K562 (cell line): ENCODE measurements around the gene MTMR3. TPM values are rescaled to one million over a fixed set of nuclear protein-coding genes. Genes with fewer than 3 reads are reported as not detected.

Experiments
- ATAC-seq: fragments of 200-7000 bp; cut with Tn5 transposase; 3 replicates; pipeline ENCODE4 v1.9.1; 2020; ENCODE audit warnings: moderate library complexity
- BruUV-seq: library from RNA; stranded (reverse); fragments of 400-500 nt; replicated peaks from 2 replicates; lab custom pipeline; 2021; lab: Mats Ljungman, UMichigan
- CTCF ChIA-PET: fragments of 300-600 bp; formaldehyde crosslinking; extraction: SDS; loops from one replicate; lab custom pipeline; 2021; ENCODE audit warnings: low intra/inter-chr PET ratio; lab: Yijun Ruan, JAX
- POLR2A ChIA-PET: fragments of 300-600, 350-650 bp; sonication (Branson Sonifier 250); formaldehyde crosslinking; extraction: SDS; loops from one replicate; lab custom pipeline; 2021; ENCODE audit warnings: antibody characterized with exemption, inconsistent platforms; lab: Yijun Ruan, JAX
- DNase-seq, 4 experiments: peaks; one replicate each; pipeline versions ENCODE4 v3.0.0 to v3.0.0-alpha.2; 2011 to 2018; ENCODE audit warnings: low spot score in 3 of 4, mixed read lengths in 3 of 4; ENCODE audit errors: extremely low read depth in 1 of 4
- FAIRE-seq: peaks from 2 replicates; lab custom pipeline; 2011; peaks lifted over from hg19 to GRCh38; lab: Jason Lieb, UNC
- H2AFZ ChIP-seq: 2 replicates; pipeline ENCODE4 v1.6.0; 2011; ENCODE audit warnings: low read depth, low read length, control low read depth, inconsistent platforms
- H3K27ac ChIP-seq: fragments of 200-600 bp; 3 replicates; pipeline ENCODE4 v1.8.0; 2011; ENCODE audit warnings: low read depth, mild to moderate bottlenecking, control low read depth, inconsistent platforms, low read length, moderate library complexity, mixed read lengths; ENCODE audit errors: extremely low read depth
- H3K27me3 ChIP-seq, 2 experiments: fragments of 300-600 bp in 1 of 2; 2 replicates in 1 of 2; 3 replicates in 1 of 2; pipeline versions ENCODE4 v1.6.0 to v1.8.0; 2011; ENCODE audit warnings: inconsistent platforms in 2 of 2, low read length in 2 of 2, mild to moderate bottlenecking in 1 of 2, mixed read lengths in 1 of 2, moderate library complexity in 1 of 2; ENCODE audit not compliant: control insufficient read depth in 2 of 2, insufficient read depth in 2 of 2
- H3K36me3 ChIP-seq: fragments of 300-600 bp; 3 replicates; pipeline ENCODE4 v1.8.0; 2011; ENCODE audit warnings: mild to moderate bottlenecking, low read length, inconsistent platforms; ENCODE audit not compliant: control insufficient read depth, insufficient read depth
- H3K4me1 ChIP-seq, 2 experiments: fragments of 200-600 bp in 1 of 2; replicated peaks in 1 of 2; 2 replicates in 1 of 2; 3 replicates in 1 of 2; pipeline versions ENCODE4 v1.5.1 to v1.8.0; 2011; ENCODE audit warnings: inconsistent platforms in 2 of 2, low read length in 2 of 2, mild to moderate bottlenecking in 1 of 2, mixed read lengths in 1 of 2, moderate library complexity in 1 of 2; ENCODE audit not compliant: control insufficient read depth in 2 of 2, insufficient read depth in 2 of 2
- H3K4me2 ChIP-seq: 2 replicates; pipeline ENCODE4 v1.6.1; 2011; ENCODE audit warnings: low read length, control low read depth, inconsistent platforms, mixed read lengths; ENCODE audit not compliant: insufficient read depth
- H3K4me3 ChIP-seq: fragments of 200-600 bp; sonication (generic), shearing (Covaris generic); 2 replicates; pipeline ENCODE4 v1.5.1; 2016; ENCODE audit warnings: control low read depth, inconsistent platforms
- H3K79me2 ChIP-seq: fragments of 200-600 bp; 3 replicates; pipeline ENCODE4 v1.8.0; 2011; ENCODE audit warnings: low read length, inconsistent platforms; ENCODE audit not compliant: control insufficient read depth, insufficient read depth
- H3K9ac ChIP-seq, 2 experiments: 2 replicates each; pipeline versions ENCODE4 v1.6.0 to v1.6.1; 2011; ENCODE audit warnings: low read depth in 2 of 2, low read length in 2 of 2, control low read depth in 1 of 2, inconsistent platforms in 1 of 2, mild to moderate bottlenecking in 1 of 2, mixed read lengths in 1 of 2; ENCODE audit not compliant: insufficient read depth in 1 of 2
- H3K9me1 ChIP-seq: one replicate; pipeline ENCODE4 v1.6.0; 2011; ENCODE audit warnings: inconsistent platforms, mild to moderate bottlenecking, low read length, moderate library complexity; ENCODE audit not compliant: control insufficient read depth, insufficient read depth
- H3K9me3 ChIP-seq: replicated peaks from 2 replicates; pipeline ENCODE4 v1.5.1; 2011; ENCODE audit warnings: low read depth, low read length, inconsistent platforms; ENCODE audit not compliant: control insufficient read depth, insufficient read depth
- H4K20me1 ChIP-seq: replicated peaks from 2 replicates; pipeline ENCODE4 v1.6.1; 2011; ENCODE audit warnings: low read length, inconsistent platforms, mixed read lengths; ENCODE audit not compliant: control insufficient read depth, insufficient read depth
- PML ChIP-seq: IDR thresholded peaks from 2 replicates; pipeline ENCODE4 v1.6.1; 2012; ENCODE audit warnings: low read length, inconsistent platforms
- WGBS: fragments of 100-300 bp; shearing (Covaris generic); methylation state at CpG from one replicate; pipeline ENCODE4 v1.1.6; 2016; ENCODE audit warnings: low coverage, mixed read lengths; ENCODE audit not compliant: insufficient coverage; ENCODE audit errors: missing lambda C conversion rate; 5-methylcytosine and 5-hydroxymethylcytosine counted together
- in situ Hi-C: fragments of 300-500 bp; cut with MboI; formaldehyde crosslinking; loops from 4 replicates; pipeline ENCODE4 v1.15.0; 2018; ENCODE audit warnings: inconsistent platforms, mixed read lengths
- intact Hi-C: fragments of 100-400 bp; cut with micrococcal nuclease; formaldehyde crosslinking; loops from 2 replicates; pipeline ENCODE4 v1.14.2; 2022
- polyA plus RNA-seq, 8 experiments: library from polyadenylated mRNA; depleted of rRNA in 4 of 8; stranded (reverse) in 5 of 8; unstranded in 3 of 8; fragments of >200 nt; fragmentation: Nextera tagmentation in 2 of 8; fragmentation: Illumina TruSeq in 1 of 8; extraction: Ambion mirVana in 2 of 8; extraction: Trizol in 1 of 8; gene quantifications; 2 replicates each; pipeline versions ENCODE4 v1.2.1 to v1.2.3, GENCODE V29; 2011 to 2014; ENCODE audit warnings: inconsistent platforms in 1 of 8, missing spikeins in 1 of 8
- total RNA-seq, 7 experiments: library from RNA; depleted of rRNA in 6 of 7; stranded (reverse); fragments of >200 nt in 6 of 7; fragmentation: Illumina TruSeq in 2 of 7; extraction: Trizol in 2 of 7; gene quantifications; 2 replicates each; pipeline versions ENCODE4 v1.2.1 to v1.2.3, GENCODE V29; 2011 to 2021; ENCODE audit warnings: low replicate concordance in 1 of 7
- TF ChIP-seq, protein P1 (sequence below), 2 experiments: fragments of 450-650 bp; formaldehyde crosslinking in 1 of 2; IDR thresholded peaks; 2 replicates each; pipeline versions ENCODE4 v1.4.0 to v1.6.1; 2014 to 2020; ENCODE audit warnings: mild to moderate bottlenecking in 2 of 2, borderline replicate concordance in 1 of 2, low read depth in 1 of 2
- TF ChIP-seq, protein P2 (sequence below): sonication (generic); formaldehyde crosslinking; IDR thresholded peaks from 2 replicates; pipeline ENCODE4 v1.8.1; 2023; ENCODE audit warnings: mild to moderate bottlenecking, missing genetic modification reagents
- TF ChIP-seq, protein P3 (sequence below): fragments of 450-650 bp; IDR thresholded peaks from 2 replicates; pipeline ENCODE4 v1.6.1; 2016

The MTMR3 gene
- total and polyA plus RNA-seq, 9 of the 15 experiments (the other 6 are each of a cell fraction or from before 2014, with no cell fraction given): 1.6 to 13.7 (median 7.9) TPM

DNA sequence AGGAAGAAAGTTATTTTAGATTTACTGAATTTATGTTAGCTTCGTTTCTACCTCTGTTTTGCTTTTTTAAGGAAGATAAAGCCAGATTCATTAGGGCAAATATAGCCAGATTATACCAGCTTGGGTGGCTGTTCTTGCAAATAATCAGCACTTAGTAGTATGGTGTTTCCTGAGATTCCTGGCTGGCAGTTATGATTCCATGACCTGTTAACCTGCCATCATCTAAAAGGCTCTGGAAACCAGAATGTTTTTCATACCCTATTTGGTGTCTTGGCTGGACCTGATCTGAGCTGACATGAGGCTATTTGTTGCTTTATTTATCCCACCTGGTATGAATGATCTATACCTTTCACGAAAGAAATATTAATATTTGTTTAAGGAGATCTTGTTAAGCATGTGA is 114.5 kb downstream of the MTMR3 start:
- H3K36me3 ChIP-seq: peaks cover 20% of the 10 kb centered on the region; the same call in 2 of the 3 replicates
- H2AFZ ChIP-seq: no peak overlapping the region
- in situ Hi-C loops: no loop called here
- no peaks in the 10 kb centered on the region for H3K79me2 ChIP-seq
- H4K20me1 ChIP-seq: no peaks in the 10 kb centered on the region
- CTCF ChIA-PET: no interaction called here
- no TSS peak for BruUV-seq
- H3K9ac ChIP-seq: no peak overlapping the region
- no peak for TF ChIP-seq PML
- TF ChIP-seq, protein P1, sequence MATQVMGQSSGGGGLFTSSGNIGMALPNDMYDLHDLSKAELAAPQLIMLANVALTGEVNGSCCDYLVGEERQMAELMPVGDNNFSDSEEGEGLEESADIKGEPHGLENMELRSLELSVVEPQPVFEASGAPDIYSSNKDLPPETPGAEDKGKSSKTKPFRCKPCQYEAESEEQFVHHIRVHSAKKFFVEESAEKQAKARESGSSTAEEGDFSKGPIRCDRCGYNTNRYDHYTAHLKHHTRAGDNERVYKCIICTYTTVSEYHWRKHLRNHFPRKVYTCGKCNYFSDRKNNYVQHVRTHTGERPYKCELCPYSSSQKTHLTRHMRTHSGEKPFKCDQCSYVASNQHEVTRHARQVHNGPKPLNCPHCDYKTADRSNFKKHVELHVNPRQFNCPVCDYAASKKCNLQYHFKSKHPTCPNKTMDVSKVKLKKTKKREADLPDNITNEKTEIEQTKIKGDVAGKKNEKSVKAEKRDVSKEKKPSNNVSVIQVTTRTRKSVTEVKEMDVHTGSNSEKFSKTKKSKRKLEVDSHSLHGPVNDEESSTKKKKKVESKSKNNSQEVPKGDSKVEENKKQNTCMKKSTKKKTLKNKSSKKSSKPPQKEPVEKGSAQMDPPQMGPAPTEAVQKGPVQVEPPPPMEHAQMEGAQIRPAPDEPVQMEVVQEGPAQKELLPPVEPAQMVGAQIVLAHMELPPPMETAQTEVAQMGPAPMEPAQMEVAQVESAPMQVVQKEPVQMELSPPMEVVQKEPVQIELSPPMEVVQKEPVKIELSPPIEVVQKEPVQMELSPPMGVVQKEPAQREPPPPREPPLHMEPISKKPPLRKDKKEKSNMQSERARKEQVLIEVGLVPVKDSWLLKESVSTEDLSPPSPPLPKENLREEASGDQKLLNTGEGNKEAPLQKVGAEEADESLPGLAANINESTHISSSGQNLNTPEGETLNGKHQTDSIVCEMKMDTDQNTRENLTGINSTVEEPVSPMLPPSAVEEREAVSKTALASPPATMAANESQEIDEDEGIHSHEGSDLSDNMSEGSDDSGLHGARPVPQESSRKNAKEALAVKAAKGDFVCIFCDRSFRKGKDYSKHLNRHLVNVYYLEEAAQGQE (IDR thresholded peaks at IDR 0.05; ENCODE audit: borderline replicate concordance): no peak
- TF ChIP-seq, protein P1 (CRISPR knock-in tag; IDR thresholded peaks at IDR 0.05; ENCODE audit: low read depth): no peak
- TF ChIP-seq, protein P2, sequence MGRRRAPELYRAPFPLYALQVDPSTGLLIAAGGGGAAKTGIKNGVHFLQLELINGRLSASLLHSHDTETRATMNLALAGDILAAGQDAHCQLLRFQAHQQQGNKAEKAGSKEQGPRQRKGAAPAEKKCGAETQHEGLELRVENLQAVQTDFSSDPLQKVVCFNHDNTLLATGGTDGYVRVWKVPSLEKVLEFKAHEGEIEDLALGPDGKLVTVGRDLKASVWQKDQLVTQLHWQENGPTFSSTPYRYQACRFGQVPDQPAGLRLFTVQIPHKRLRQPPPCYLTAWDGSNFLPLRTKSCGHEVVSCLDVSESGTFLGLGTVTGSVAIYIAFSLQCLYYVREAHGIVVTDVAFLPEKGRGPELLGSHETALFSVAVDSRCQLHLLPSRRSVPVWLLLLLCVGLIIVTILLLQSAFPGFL: no peak
- TF ChIP-seq, protein P3, sequence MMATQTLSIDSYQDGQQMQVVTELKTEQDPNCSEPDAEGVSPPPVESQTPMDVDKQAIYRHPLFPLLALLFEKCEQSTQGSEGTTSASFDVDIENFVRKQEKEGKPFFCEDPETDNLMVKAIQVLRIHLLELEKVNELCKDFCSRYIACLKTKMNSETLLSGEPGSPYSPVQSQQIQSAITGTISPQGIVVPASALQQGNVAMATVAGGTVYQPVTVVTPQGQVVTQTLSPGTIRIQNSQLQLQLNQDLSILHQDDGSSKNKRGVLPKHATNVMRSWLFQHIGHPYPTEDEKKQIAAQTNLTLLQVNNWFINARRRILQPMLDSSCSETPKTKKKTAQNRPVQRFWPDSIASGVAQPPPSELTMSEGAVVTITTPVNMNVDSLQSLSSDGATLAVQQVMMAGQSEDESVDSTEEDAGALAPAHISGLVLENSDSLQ: no peak
- TF ChIP-seq, all 486 proteins: peak for 0
- intact Hi-C loops: no loop called here
- Histone ChIP-seq H3K27me3 (no peaks in the 10 kb centered on the region), H3K4me1 (peaks cover 0 to 19% of the 10 kb centered on the region in 2 experiments; a peak in 3 of 5 replicates), H3K9me3 (no peaks in the 10 kb centered on the region), H3K4me2 (no peak overlapping the region), H3K9me1 (no peaks in the 10 kb centered on the region), H3K27ac (no peak overlapping the region), H3K4me3 (no peak overlapping the region)
- ATAC-seq (no peak), FAIRE-seq (no peak), DNase-seq (no peak)
- POLR2A ChIA-PET: interaction anchor here (1.0 kb wide), 1 partner anchor 8 kb away, joined by 3 read pairs; no protein-coding TSS in a partner anchor
- 41% methylated on average over 2 of the region's 2 CpGs for WGBS
